Thoracic aorta (tissue), 2 donors: Measurements from ENCODE around the gene POLL. TPM values are rescaled to one million over a fixed set of nuclear protein-coding genes. Genes with fewer than 3 reads are reported as not detected.

Experiments used
- ATAC-seq: fragments of 150-250 bp; one replicate; pipeline ENCODE4 v1.8.0; 2017; ENCODE audit warnings: low read depth; ENCODE audit not compliant: insufficient number of reproducible peaks, low FRiP score
- DNase-seq: peaks from one replicate; pipeline ENCODE4 v3.0.0-alpha.2; 2020; ENCODE audit warnings: low spot score
- H3K27ac ChIP-seq, 2 donors: fragments of 200-600 bp; sonication (generic); 1 replicate in 1 of 2; 2 replicates in 1 of 2; pipeline ENCODE4 v1.5.1; 2016; ENCODE audit warnings: mild to moderate bottlenecking in 2 of 2, moderate library complexity in 2 of 2
- H3K27me3 ChIP-seq: fragments of 200-600 bp; sonication (generic); replicated peaks from 2 replicates; pipeline ENCODE4 v1.6.0; 2016; ENCODE audit warnings: mild to moderate bottlenecking; ENCODE audit not compliant: insufficient read depth
- H3K36me3 ChIP-seq: fragments of 200-600 bp; sonication (generic); one replicate; pipeline ENCODE4 v1.5.1; 2016
- H3K4me1 ChIP-seq, 2 donors: fragments of 200-600 bp; sonication (generic); 1 replicate in 1 of 2; 2 replicates in 1 of 2; pipeline versions ENCODE4 v1.5.1 to v1.6.0; 2016; ENCODE audit warnings: low read depth in 2 of 2, mild to moderate bottlenecking in 1 of 2; ENCODE audit not compliant: control insufficient read depth in 1 of 2
- H3K4me3 ChIP-seq: fragments of 200-600 bp; sonication (generic); 2 replicates; pipeline ENCODE4 v1.5.1; 2016; ENCODE audit warnings: mild to moderate bottlenecking
- H3K9me3 ChIP-seq: fragments of 200-600 bp; sonication (generic); 2 replicates; pipeline ENCODE4 v1.5.1; 2016
- total RNA-seq, 2 donors: library from RNA; depleted of rRNA; stranded (reverse); fragments of >200 nt; gene quantifications; one replicate each; pipeline versions ENCODE4 v1.1.0 to v1.2.3, GENCODE V29; 2016
- TF ChIP-seq, protein P1 (sequence below): fragments of 200-600 bp; sonication (generic); IDR thresholded peaks from one replicate; pipeline ENCODE4 v1.5.1; 2019; ENCODE audit warnings: antibody characterized with exemption

POLL gene
- total RNA-seq, 2 donors from 2014 or later: 22.3 to 37.0 TPM

- DNase-seq: no peak
- Histone ChIP-seq H3K9me3 (no peaks in the 10 kb centered on the region), H3K27me3 (peaks cover 14% of the 10 kb centered on the region), H3K36me3 (no peaks in the 10 kb centered on the region), H3K27ac (no peak overlapping the region), H3K4me3 (no peak overlapping the region), H3K4me1 (peaks cover 0 to 2% of the 10 kb centered on the region in 2 donors)
- no peak for ATAC-seq
- TF ChIP-seq, protein P1, sequence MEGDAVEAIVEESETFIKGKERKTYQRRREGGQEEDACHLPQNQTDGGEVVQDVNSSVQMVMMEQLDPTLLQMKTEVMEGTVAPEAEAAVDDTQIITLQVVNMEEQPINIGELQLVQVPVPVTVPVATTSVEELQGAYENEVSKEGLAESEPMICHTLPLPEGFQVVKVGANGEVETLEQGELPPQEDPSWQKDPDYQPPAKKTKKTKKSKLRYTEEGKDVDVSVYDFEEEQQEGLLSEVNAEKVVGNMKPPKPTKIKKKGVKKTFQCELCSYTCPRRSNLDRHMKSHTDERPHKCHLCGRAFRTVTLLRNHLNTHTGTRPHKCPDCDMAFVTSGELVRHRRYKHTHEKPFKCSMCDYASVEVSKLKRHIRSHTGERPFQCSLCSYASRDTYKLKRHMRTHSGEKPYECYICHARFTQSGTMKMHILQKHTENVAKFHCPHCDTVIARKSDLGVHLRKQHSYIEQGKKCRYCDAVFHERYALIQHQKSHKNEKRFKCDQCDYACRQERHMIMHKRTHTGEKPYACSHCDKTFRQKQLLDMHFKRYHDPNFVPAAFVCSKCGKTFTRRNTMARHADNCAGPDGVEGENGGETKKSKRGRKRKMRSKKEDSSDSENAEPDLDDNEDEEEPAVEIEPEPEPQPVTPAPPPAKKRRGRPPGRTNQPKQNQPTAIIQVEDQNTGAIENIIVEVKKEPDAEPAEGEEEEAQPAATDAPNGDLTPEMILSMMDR: no peak
Measured at GRCh38 chr10:101561068-101561915, 26.8 kb downstream of the POLL start.

DNA sequence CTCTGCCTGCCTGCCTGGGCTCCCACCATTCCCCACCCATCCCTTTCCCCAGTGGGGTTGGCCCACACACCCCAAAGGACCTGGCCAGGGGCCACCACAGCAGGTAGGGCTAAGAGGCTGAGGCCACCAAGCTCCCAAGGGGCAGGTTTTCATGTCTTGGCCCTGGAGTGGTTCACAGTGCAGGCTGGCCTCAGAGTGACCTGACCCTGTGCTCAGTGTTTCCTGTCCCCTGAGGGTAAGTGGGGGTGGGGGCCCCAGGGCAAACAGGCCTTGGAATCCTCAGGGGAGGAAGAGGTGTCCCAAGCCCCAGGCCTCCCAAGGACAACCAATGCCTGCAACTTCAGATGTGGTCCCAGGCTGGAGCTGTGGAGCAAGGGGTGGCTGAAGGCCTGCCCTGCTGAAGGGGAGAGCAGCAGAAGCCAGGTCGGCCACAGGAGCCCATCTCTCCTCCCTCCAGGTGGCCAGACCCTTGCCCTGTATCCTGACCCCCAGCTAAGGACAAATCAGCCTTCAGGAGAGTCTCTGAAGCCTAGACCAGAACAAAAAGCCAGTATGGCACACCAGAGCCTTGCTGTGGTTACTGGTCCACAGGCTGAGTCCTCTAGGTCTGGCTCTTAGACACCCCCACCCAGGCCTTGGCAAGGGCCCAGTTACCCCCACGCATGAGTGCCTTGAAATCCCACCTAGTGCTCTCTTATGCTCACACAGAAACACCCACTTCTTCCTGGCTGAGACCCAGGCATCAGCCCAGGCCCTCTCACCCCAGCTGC lies 27.6 kb downstream of the POLL start:
- no peak for DNase-seq
- H3K9me3 ChIP-seq: no peaks in the 10 kb centered on the region
- TF ChIP-seq, protein P1: no peak
- H3K27me3 ChIP-seq: peaks cover 8% of the 10 kb centered on the region
- ATAC-seq: no peak
- H3K4me1 ChIP-seq: no peaks in the 10 kb centered on the region
- H3K27ac ChIP-seq: no peak overlapping the region
- H3K4me3 ChIP-seq: no peak overlapping the region
- H3K36me3 ChIP-seq: no peaks in the 10 kb centered on the region

- TF ChIP-seq, protein P1: no peak
- Histone ChIP-seq H3K4me3 (no peak overlapping the region), H3K27ac (no peak overlapping the region), H3K27me3 (peaks cover under 1% of the 10 kb centered on the region), H3K9me3 (no peaks in the 10 kb centered on the region), H3K4me1 (no peaks in the 10 kb centered on the region), H3K36me3 (no peaks in the 10 kb centered on the region)
- ATAC-seq (no peak), DNase-seq (no peak)
Measured at GRCh38 chr10:101559596-101560297, 28.3 kb downstream of the POLL start.

DNA sequence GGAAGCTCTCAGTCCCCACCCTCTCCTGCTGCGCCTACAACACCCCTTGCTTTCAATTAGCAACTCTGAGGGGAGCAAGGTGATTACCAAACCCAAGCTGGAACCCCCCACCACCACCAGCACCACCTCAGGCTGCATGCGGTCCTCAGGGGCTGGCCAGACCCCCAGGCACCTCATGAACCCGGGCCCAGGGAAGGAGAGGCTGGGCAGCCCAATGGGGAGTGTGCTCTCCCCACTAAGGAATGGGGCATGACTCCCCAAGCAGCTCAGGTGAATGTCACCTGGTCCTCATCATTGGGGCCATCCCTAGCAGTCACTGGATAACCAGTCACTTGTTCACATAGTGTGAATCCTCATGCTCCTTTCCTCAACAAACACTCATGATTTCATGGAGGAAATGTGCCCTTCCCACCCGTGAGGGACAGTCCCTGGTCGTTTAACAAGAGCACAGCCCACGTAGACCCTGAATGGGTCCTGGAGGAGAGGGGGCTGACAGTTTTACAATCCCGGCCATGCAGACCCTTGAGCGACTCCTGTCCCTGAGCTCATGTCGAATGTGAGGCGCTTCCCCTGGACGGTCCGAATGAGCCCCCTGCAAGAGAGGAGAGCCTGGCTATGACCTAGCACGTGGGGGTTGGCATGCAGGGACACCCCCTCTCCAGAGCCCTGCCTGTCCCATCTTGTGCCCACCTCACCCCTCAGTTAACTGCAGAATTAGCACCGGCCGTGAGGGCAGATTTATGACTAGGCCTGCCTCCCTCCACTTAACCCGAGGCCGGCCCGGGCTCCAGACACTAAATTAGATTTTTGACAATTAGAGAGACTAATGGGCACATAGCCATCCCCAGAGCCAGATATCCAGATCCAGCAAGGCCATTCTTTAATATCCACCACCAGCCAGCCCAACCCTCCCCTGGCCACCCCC lies 29.1 kb downstream of the POLL start:
- Histone ChIP-seq H3K9me3 (no peaks in the 10 kb centered on the region), H3K4me1 (no peaks in the 10 kb centered on the region), H3K4me3 (no peak overlapping the region), H3K27me3 (no peaks in the 10 kb centered on the region), H3K27ac (no peak overlapping the region), H3K36me3 (peaks cover 4% of the 10 kb centered on the region)
- TF ChIP-seq, protein P1: no peak
- ATAC-seq: no peak
- no peak for DNase-seq
